GM15510 (cell line): Measurements from ENCODE around the gene DHRS13.

ENCODE experiments used
- POLR2A ChIP-seq: IDR thresholded peaks from 3 replicates; pipeline ENCODE4 v1.6.1; 2011; ENCODE audit warnings: borderline replicate concordance; ENCODE audit not compliant: insufficient read length; ENCODE audit errors: extremely low read depth

Gene DHRS13, protein sequence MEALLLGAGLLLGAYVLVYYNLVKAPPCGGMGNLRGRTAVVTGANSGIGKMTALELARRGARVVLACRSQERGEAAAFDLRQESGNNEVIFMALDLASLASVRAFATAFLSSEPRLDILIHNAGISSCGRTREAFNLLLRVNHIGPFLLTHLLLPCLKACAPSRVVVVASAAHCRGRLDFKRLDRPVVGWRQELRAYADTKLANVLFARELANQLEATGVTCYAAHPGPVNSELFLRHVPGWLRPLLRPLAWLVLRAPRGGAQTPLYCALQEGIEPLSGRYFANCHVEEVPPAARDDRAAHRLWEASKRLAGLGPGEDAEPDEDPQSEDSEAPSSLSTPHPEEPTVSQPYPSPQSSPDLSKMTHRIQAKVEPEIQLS

DNA sequence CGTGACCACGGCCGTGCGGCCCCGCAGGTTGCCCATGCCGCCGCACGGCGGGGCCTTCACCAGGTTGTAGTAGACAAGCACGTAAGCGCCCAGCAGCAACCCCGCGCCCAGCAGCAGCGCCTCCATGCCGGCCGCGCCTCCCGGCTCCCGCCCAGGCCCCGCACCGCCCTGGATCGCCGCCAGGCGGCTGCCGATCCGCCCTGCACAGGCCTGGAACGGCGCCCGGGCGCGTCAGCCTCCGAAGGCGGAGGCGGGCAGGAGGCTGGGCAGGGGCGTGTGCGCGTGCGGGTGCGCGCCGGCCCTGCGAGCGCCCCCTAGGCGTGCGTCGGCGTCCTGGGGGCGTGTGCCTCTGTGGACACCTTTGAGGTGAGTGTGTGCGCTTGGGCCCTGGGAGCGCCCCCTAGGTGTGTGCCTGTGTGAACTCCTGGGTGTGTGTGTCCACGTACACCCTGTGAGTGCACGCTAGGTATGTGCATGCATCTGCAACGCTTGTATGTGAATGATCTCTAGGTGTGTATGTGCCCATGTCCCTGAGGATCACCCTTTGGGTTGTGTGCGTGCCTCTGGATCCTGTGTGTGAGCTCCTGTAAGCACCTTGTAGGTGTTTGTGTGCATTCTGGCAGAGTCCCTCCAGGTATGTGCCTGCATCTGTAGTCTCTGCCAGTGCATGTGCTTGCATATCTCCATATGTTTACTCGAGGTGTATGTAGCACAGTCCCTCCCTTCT lies at the start of gene DHRS13:
Gene DHRS13 (minus strand): TSS at position 261 of the 727 bp plus-strand sequence. CDS start 135 bp downstream, at position 126.
- TF ChIP-seq POLR2A = peak; percentile 62

DNA sequence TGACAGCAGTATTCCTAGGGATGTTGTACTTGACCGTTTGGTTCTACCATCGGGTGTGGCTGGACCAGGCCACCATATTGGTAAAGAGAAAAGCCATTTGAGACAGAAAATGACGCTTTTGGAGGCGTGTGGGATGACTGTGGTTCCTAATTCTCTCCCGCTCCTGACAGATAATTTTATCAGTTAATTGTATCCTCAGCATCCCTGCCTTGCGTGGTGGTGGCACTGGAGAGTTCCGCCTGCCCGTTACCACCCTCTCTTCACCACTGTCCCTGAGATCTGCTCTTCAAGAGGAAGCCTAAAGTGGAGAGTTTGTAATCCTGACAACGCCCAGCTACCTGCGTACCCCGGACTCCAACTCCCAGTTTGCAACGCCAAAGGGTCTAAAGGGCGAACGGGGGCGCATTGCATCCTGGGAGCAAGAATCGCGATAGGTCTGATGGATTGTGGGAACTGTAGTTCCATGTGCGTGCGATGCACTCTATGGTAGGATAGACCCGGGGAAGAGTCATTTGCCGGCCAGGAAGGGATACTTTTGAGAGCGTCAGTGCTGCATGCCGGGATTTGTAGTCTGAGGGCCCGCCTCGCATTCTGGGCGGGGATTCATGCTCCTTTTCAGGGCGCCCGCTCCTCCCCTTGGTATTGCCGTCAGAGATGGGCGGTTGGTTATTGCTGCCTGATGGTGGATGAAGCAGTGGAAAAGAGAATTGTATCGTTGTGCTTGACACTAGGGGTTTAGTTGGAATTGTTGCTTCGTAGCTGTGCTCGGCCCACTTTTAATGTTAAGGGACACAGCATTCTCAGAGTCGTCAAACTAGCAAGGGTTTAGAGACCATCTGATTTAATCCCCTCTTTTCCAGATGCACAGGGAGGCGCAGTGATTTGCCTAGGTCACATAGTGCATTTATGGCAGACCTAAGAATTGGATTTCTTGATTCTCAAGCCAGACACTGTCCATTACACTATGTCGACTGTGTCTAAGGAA lies 49.4 kb upstream of the DHRS13 start:
- peak; percentile 28 for TF ChIP-seq POLR2A

DNA sequence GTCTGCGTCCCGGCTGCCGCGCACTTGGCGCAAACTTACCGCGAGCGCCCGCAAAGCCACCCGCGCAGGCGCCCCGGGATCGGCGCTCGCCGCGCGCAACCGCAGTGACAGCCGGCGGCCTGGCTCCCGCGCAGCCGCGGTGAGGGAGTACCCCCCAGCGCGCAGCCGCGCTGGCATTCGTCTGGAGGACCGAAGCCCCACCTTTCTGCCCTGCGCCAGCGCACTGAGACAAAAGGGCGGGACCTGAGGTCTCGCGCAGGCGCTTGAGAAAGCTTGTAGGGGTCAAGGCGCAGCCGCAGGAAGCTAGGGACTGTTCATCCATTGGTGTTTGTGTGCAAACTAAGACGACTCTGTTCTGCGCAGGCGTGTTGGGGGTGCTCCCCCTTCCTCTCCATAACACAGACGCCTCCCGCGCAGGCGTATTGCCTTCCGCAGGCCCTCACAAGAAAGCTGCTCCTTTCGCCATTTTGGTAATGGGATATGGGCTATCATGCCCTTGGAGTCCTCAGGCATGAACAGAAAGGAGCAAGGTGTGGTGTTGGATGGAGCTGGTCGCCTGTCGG lies 48.6 kb upstream of the DHRS13 start, which contains the start of gene PHF12:
Gene PHF12 (minus strand): TSS at position 91 of the 563 bp plus-strand sequence. CDS start 558 bp downstream, outside the sequence.
- TF ChIP-seq POLR2A = peak; percentile 70

DNA sequence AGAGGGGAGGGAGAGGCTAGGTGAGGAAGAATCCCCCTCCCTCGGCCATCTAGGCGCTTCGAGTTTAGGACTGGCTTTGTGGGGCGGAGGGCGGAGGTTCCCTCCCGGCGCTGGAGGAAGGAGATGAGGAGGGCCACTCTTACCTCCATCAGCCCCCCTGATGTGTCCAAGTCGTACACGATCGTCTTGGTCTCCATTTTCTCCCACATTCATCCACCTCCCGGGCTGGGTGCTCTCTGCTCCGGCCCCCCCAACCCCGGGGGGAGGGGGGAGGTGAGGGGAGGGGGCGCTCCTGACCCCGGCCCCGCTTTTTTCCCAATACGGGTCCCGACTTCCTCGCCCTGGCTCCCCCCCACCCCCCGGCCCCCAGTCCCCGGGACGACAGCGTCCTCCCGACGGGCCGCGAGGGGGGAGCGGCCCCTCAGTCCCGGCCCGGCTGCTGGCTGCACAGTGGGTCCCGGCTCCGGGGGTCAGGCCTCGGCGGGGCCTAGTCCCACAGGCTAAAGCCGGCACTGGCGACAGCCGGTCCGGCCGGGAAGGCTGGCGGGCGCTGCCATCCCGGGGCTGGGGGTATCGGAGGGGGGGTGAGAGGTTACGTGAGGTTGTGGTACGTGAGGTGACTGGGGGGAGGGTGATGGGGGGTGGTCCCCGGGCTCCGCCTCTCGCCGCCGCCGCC lies 48.0 kb upstream of the DHRS13 start:
- no peak for TF ChIP-seq POLR2A

DNA sequence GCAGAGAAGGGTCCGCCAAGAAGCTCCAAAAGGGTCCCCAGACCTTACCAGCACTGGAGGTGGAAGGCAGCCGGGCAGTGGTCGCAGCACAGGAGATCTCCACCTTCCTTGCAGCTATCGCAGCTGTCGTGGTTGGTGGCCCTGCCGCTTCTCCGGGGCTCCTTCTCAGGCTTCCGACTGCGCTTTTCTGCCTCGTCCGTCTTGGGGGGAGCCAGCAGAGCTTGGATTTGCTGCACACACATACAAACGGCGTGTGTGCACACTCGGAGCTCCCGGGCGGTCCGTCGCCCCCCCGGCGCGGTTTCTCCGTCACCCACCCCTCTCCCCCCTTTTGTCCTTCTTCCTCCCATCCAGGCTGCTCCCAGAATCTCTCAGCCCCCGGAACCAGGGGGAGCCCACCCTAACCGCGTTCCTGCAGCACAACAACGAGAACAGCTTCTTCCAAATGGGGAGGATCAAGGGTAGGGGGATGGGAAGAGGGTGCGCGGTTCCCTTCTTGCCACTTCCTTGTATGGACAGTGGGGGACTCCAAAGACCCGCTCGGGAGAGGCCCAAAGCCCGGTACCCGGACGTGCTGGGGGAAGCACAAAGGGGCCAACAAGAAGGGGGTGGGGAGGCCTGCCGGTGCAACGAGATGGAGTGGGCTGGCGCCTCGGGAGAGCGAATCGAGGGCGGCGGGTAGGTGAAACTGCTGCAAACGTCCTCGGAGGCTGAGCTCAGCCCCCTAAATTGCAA lies 47.3 kb upstream of the DHRS13 start:
- TF ChIP-seq POLR2A = no peak

DNA sequence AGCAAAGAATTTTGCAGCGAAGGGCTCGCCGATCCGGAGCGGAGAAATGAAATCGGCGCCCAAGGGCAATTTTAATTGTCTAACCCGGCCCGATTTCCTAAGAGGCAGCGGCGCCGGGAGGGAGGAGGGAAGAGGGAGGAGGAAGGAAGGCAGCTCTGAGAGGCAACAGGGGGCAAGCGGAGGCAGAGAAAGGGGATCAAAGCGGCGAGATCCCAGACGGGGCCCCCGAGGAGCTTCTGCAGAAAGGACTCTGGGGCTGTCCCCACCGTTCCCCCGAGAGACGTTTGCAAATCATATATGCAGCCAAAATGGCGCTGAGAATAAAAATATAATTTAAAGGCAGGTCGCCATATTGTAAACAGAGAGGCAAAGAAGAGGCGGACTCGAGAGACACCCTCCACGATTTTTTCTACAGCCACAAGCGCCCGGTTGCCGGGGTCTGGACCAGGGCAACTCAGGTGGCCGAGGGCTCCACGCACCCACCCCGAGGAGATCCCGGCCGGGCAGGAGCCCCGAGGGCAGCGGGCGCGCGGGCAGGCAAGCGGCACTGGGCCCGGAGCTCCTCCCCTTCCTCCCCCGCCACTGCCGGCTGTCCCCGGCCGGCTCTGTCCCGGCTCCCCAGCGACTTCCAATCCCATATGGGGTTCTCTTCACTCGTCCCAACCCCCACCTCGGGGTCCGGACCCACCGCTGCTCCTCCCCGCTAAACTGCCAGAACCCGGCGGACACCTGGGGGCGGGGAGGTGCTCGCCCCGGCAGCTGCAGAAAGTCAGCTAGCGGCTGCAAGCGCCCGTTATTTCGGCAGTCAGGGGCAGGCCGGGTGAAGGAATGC lies 46.5 kb upstream of the DHRS13 start:
- peak; percentile 48 for TF ChIP-seq POLR2A

DNA sequence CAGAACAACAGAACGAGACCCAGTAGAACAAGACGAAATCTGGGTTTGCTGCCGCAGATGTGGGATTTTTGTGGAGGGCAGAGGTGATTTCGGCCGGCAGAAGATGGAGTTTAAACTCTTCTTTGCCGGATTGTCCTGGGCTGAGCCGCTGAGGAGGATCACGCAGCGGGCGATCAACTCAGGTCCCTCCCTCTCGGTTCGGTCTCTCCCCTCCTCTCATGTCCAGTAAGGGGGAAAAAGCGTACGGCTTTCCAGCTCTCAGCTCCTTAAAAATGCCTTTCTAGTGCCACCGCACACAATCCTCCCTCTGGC lies 46.0 kb upstream of the DHRS13 start:
- no peak for TF ChIP-seq POLR2A

DNA sequence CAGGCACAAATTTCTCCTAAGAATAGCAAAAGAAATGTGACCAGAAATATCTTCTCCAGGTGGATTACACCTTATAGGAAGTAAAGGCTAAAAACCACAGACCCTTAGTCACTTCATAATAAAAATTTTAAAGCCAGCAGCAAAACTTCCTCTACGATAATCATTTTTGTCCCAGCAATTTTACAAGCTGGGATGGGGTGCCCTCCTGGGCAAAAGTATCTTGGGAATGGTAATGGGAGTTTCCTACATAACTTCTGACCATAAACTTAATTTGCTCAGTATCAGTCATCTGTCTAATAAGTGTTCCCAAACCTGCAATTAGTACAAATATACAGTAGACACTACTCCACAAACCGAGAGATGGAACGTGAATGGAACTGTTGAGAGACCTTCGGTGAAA lies 45.5 kb upstream of the DHRS13 start:
- TF ChIP-seq POLR2A = no peak

DNA sequence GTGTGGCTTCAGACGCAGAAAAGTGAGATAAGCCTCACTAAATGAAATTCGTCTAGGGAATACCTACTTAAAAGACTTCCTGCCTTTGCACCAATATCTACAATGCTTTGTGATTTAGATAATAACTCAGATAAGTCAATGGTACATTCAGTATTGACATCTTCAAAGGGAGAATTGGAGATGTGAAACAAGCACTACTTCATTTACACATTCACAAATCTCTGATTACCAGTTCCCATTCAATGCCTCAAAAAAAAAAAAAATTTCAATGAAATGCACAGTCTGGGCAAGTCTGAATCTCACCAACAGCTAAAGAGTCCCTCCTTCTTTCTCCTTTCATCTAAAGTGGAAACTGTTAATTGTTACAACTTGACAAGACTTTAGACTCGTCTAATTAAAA lies 44.8 kb upstream of the DHRS13 start:
- no peak for TF ChIP-seq POLR2A

DNA sequence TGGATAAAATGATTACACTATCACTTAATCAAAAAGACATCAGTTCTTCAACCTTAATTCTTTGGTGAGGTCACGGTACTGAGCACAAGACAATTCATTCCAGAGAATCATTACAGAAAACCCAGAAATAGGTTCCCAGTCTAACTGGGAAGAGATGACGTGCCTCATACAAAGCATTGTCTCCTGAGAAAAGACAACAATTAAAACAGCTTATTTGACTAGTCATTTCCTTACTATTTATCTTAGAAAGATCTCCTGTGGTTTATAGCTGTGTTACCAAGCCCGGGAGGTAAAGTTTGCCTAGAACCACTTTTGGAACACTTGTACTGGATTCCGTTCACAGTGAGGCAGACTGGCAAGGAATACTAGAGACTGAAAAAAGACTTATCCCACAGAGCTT lies 43.4 kb upstream of the DHRS13 start:
- no peak for TF ChIP-seq POLR2A

DNA sequence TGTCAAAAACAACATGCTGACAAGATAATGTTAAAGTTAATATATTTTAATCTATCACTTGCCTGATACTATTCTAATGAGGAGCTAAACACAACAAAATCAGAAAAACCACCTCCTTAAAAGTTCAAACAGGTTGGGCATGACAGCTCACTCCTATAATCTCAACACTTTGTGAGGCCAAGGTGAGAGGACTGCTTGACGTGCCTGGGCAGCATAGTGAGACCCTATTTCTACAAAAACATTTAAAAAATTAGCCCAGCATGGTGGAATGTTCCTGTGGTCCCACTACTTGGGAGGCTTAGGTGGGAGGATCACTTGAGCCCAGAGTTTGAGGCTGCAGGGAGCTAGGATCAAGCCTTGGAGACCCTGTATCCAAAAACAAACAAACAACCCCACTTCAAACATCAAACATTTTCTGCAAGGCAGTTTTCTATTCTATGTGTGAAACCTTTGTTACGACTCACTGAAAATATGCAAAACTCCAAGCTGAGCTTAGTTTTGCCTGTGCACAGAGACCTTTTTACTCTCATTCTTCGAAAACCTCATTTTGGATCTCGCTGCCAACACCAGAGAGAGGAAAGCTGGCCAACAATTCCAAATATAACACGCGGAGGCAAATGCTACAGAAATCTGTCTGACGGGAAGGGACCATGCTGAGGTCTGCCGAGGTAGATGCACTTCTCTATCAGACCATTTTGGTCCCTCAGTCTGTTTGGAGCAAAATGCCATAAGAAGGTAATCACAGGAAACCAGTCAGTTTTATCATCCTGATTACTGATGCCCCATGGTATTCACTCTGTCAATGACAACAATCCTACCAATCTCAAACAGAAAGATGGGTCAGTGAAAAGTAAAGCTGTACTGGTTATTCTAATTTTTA lies 42.2 kb upstream of the DHRS13 start:
- no peak for TF ChIP-seq POLR2A

DNA sequence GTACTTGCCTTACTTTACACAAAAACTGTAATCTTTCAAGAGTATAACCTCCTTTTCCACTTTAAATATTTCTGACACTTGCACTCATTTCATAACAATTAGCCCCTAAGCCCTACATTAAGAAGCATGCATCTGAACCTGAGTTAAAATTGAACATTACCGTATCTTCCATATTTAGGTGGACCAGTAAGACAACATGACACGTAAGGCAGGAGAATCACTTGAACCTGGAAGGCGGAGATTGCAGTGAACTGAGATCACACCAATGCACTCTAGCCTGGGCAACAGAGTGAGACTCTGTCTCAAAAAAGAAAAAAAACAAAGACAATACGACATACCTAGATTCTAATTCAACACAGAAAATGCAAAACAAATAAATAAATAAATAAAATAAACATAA lies 41.5 kb upstream of the DHRS13 start:
- TF ChIP-seq POLR2A = no peak

DNA sequence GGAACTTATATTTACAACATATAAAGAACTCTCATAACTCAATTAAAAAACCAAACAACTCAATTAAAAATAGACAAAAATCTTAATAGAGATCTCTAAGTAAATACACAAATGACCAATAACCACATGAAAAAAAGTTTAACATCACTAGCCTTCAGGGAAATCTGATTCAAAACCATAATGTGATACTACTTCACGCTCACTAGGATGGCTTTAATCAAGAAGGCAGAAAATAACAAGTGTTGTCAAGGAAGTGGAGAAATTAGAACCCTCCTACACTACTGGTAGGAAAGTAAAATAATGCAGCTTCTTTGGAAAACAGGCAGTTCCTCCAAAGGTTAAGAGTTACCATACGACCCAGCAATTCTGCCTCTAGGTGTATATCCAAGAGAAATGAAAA lies 40.0 kb upstream of the DHRS13 start:
- no peak for TF ChIP-seq POLR2A
